Measurements from ENCODE around the gene RARA.
"Not testable (repeated sequence)": the region's sequence is repeated elsewhere in the genome, so short reads cannot be mapped to it uniquely, and the experiment has no call there.

RARA gene

GRCh38 chr17:40298726-40299125, 10.3 kb upstream of the RARA start:
- DNase-seq = no peak

- not testable (repeated sequence) for DNase-seq
These were observed 9.7 kb upstream of the RARA start for GRCh38 chr17:40299159-40299757.

- DNase-seq = no peak
These were observed 7.7 kb upstream of the RARA start for GRCh38 chr17:40301315-40301714.

- DNase-seq = peak; percentile 81
These were observed 5.8 kb upstream of the RARA start for GRCh38 chr17:40303009-40303657.

- DNase-seq = no peak
These were observed 5.0 kb upstream of the RARA start for GRCh38 chr17:40303708-40304551.

- not testable (repeated sequence) for DNase-seq
These were observed 4.5 kb upstream of the RARA start for GRCh38 chr17:40304552-40304863.

- not testable (repeated sequence) for DNase-seq
These were observed 4.1 kb upstream of the RARA start for GRCh38 chr17:40304866-40305265.

- no peak for DNase-seq
These were observed 2.6 kb upstream of the RARA start for GRCh38 chr17:40306395-40306794.

GRCh38 chr17:40307001-40307730, 1.8 kb upstream of the RARA start:
- DNase-seq = peak; percentile 57

GRCh38 chr17:40307740-40308239, 1.2 kb upstream of the RARA start:
- DNase-seq = peak; percentile 75

GRCh38 chr17:40309949-40310510, 1.1 kb downstream of the RARA start:
- DNase-seq = no peak

GRCh38 chr17:40310882-40311391, 2.0 kb downstream of the RARA start:
- no peak for DNase-seq

GRCh38 chr17:40311575-40311974, 2.6 kb downstream of the RARA start:
- no peak for DNase-seq

GRCh38 chr17:40312131-40312731, 3.3 kb downstream of the RARA start:
- DNase-seq = no peak

GRCh38 chr17:40312893-40313667, 4.1 kb downstream of the RARA start:
- no peak for DNase-seq

GRCh38 chr17:40313668-40314583, 4.9 kb downstream of the RARA start:
- DNase-seq = no peak

- peak; percentile 92 for DNase-seq
These were observed 5.6 kb downstream of the RARA start for GRCh38 chr17:40314584-40314956.

GRCh38 chr17:40315206-40315605, 6.2 kb downstream of the RARA start:
- DNase-seq = no peak

- DNase-seq = no peak
These were observed 6.9 kb downstream of the RARA start for GRCh38 chr17:40315678-40316570.
